Measurements from ENCODE around the gene ZNF511. TPM values are rescaled to one million over a fixed set of nuclear protein-coding genes. Genes with fewer than 3 reads are reported as not detected.

The ZNF511 gene
- total and polyA plus RNA-seq, 9 of the 15 experiments (the other 6 are each of a cell fraction or from before 2014, with no cell fraction given) = 0.61 to 69.3 (median 40.1) TPM

GRCh38 chr10:133357285-133358161 is 48.8 kb downstream of the ZNF511 start, which contains the start of gene FUOM (continued):
- TF ChIP-seq REST (IDR thresholded peaks at IDR 0.05; ENCODE audit: borderline replicate concordance) (no peak), REST (CRISPR knock-in tag; IDR thresholded peaks at IDR 0.05; ENCODE audit: low read depth) (no peak), ZBTB5 (IDR thresholded peaks at IDR 0.05) (no peak), RBM15 (IDR thresholded peaks at IDR 0.05; ENCODE audit: insufficient read depth, low read length) (no peak), CEBPZ (IDR thresholded peaks at IDR 0.05; ENCODE audit: borderline replicate concordance, low read depth, low read length) (no peak), SIN3B (IDR thresholded peaks at IDR 0.05; ENCODE audit: low read depth) (no peak), POLR2H (tag; IDR thresholded peaks at IDR 0.05; ENCODE audit: low read depth) (no peak), ZBTB12 (CRISPR knock-in tag; IDR thresholded peaks at IDR 0.05) (no peak), RAD51 (IDR thresholded peaks at IDR 0.05; ENCODE audit: borderline replicate concordance, low read depth) (no peak; the same call in 1 of the 2 replicates)

Measured in K562 (cell line).